ENCODE results near the gene NOD2.

DNA sequence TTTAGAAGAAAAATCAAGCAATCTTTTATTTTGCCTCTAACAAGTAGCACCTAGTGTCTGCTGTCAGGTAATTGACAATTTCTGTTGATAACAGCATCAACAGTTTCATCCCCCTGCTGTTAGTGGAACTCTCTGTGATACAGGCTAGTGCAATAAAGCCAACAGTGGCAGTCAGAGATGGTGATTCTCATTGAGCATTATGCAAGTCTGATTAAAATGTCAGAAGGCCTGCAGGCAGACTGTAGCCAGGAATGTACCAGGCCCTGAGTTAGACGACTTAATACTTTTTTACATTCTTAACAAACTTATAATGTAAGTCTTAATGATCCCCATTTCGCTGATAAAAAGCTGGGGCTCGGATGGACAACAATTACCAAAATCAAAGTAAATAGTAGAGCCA lies 63.1 kb downstream of the NOD2 start:
- TF ChIP-seq, protein P1, sequence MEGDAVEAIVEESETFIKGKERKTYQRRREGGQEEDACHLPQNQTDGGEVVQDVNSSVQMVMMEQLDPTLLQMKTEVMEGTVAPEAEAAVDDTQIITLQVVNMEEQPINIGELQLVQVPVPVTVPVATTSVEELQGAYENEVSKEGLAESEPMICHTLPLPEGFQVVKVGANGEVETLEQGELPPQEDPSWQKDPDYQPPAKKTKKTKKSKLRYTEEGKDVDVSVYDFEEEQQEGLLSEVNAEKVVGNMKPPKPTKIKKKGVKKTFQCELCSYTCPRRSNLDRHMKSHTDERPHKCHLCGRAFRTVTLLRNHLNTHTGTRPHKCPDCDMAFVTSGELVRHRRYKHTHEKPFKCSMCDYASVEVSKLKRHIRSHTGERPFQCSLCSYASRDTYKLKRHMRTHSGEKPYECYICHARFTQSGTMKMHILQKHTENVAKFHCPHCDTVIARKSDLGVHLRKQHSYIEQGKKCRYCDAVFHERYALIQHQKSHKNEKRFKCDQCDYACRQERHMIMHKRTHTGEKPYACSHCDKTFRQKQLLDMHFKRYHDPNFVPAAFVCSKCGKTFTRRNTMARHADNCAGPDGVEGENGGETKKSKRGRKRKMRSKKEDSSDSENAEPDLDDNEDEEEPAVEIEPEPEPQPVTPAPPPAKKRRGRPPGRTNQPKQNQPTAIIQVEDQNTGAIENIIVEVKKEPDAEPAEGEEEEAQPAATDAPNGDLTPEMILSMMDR (IDR thresholded peaks at IDR 0.05): no peak
- no peak for TF ChIP-seq ZFX (IDR thresholded peaks at IDR 0.05; ENCODE audit: borderline replicate concordance)
